K562 (cell line): ENCODE data around the gene TCHP. TPM values are rescaled to one million over a fixed set of nuclear protein-coding genes. Genes with fewer than 3 reads are reported as not detected.

ENCODE experiments used
- DPF2 ChIP-seq: fragments of 450-650 bp; IDR thresholded peaks from 2 replicates; pipeline ENCODE4 v1.6.1; 2016
- ELF4 ChIP-seq: fragments of 450-650 bp; formaldehyde crosslinking; IDR thresholded peaks from 2 replicates; pipeline ENCODE4 v1.4.0; 2022; ENCODE audit warnings: missing genetic modification characterization
- FOXA1 ChIP-seq: fragments of 450-650 bp; IDR thresholded peaks from 2 replicates; pipeline ENCODE4 v1.6.1; 2016; ENCODE audit warnings: mild to moderate bottlenecking, borderline replicate concordance
- KDM1A ChIP-seq, 2 experiments: fragments of 450-650 bp; IDR thresholded peaks; 2 replicates each; pipeline ENCODE4 v1.6.1; 2016; ENCODE audit warnings: mild to moderate bottlenecking in 2 of 2
- L3MBTL2 ChIP-seq: fragments of 450-650 bp; IDR thresholded peaks from 2 replicates; pipeline ENCODE4 v1.6.1; 2016; ENCODE audit warnings: mild to moderate bottlenecking, moderate library complexity
- MIER1 ChIP-seq: fragments of 450-650 bp; IDR thresholded peaks from 2 replicates; pipeline ENCODE4 v1.6.1; 2016; ENCODE audit warnings: antibody characterized with exemption, mild to moderate bottlenecking, low read depth
- NR4A1 ChIP-seq, 2 experiments: fragments of 250-450 bp in 1 of 2; fragments of 450-650 bp in 1 of 2; sonication (Bioruptor Pico) in 1 of 2; IDR thresholded peaks; 2 replicates each; pipeline versions ENCODE4 v1.4.0 to v1.6.1; 2016 to 2020; ENCODE audit warnings: mild to moderate bottlenecking in 2 of 2, missing compliant biosample characterization in 1 of 2, missing genetic modification characterization in 1 of 2, moderate library complexity in 1 of 2
- PCBP1 ChIP-seq: fragments of 200-400 bp; formaldehyde crosslinking; IDR thresholded peaks from 2 replicates; pipeline ENCODE4 v1.6.1; 2018; ENCODE audit warnings: mild to moderate bottlenecking, low read depth, low read length; ENCODE audit not compliant: poor library complexity, severe bottlenecking
- POLR2G ChIP-seq: fragments of 200-400 bp; formaldehyde crosslinking; IDR thresholded peaks from 2 replicates; pipeline ENCODE4 v1.6.1; 2017; ENCODE audit warnings: low read depth, mild to moderate bottlenecking, antibody characterized with exemption, low read length, moderate library complexity
- RBM34 ChIP-seq: fragments of 200-400 bp; formaldehyde crosslinking; IDR thresholded peaks from 2 replicates; pipeline ENCODE4 v1.6.1; 2018; ENCODE audit warnings: low read length, borderline replicate concordance; ENCODE audit not compliant: insufficient read depth
- STAT6 ChIP-seq: sonication (generic); formaldehyde crosslinking; IDR thresholded peaks from 2 replicates; pipeline ENCODE4 v1.8.1; 2023; ENCODE audit warnings: mild to moderate bottlenecking, missing genetic modification reagents
- ZFP30 ChIP-seq: fragments of 250-450 bp; sonication (Bioruptor Pico); IDR thresholded peaks from 2 replicates; pipeline ENCODE4 v1.8.0; 2022; ENCODE audit warnings: moderate library complexity, mild to moderate bottlenecking, inconsistent platforms, borderline replicate concordance
- ZFPM2 ChIP-seq: fragments of 250-450 bp; sonication (Bioruptor Pico); IDR thresholded peaks from 2 replicates; pipeline ENCODE4 v1.5.1; 2022; ENCODE audit warnings: mild to moderate bottlenecking
- ZNF134 ChIP-seq: fragments of 250-450 bp; sonication (Bioruptor Pico); conservative IDR thresholded peaks from 2 replicates; pipeline ENCODE4 v1.4.0; 2020
- ZNF324 ChIP-seq: fragments of 250-450 bp; sonication (Bioruptor Pico); IDR thresholded peaks from 2 replicates; pipeline ENCODE4 v1.4.0; 2020; ENCODE audit warnings: mild to moderate bottlenecking
- polyA plus RNA-seq, 8 experiments: library from polyadenylated mRNA; depleted of rRNA in 4 of 8; stranded (reverse) in 5 of 8; unstranded in 3 of 8; fragments of >200 nt; fragmentation: Nextera tagmentation in 2 of 8; fragmentation: Illumina TruSeq in 1 of 8; extraction: Ambion mirVana in 2 of 8; extraction: Trizol in 1 of 8; gene quantifications; 2 replicates each; pipeline versions ENCODE4 v1.2.1 to v1.2.3, GENCODE V29; 2011 to 2014; ENCODE audit warnings: inconsistent platforms in 1 of 8, missing spikeins in 1 of 8
- total RNA-seq, 7 experiments: library from RNA; depleted of rRNA in 6 of 7; stranded (reverse); fragments of >200 nt in 6 of 7; fragmentation: Illumina TruSeq in 2 of 7; extraction: Trizol in 2 of 7; gene quantifications; 2 replicates each; pipeline versions ENCODE4 v1.2.1 to v1.2.3, GENCODE V29; 2011 to 2021; ENCODE audit warnings: low replicate concordance in 1 of 7
- TF ChIP-seq, protein P1 (sequence below), 2 experiments: IDR thresholded peaks; 2 replicates each; pipeline ENCODE4 v1.6.1; 2011; ENCODE audit warnings: borderline replicate concordance in 1 of 2, control low read depth in 1 of 2, low read depth in 1 of 2, low read length in 1 of 2, mild to moderate bottlenecking in 1 of 2, mixed read lengths in 1 of 2, moderate library complexity in 1 of 2; ENCODE audit not compliant: insufficient read depth in 1 of 2, insufficient read length in 1 of 2, poor library complexity in 1 of 2, severe bottlenecking in 1 of 2; ENCODE audit errors: extremely low read depth in 1 of 2
- TF ChIP-seq, protein P2 (sequence below): IDR thresholded peaks from 2 replicates; pipeline ENCODE4 v1.6.1; 2016; ENCODE audit warnings: missing genetic modification characterization, missing compliant biosample characterization
- TF ChIP-seq, protein P3 (sequence below): fragments of 200-800 bp; sonication (Bioruptor generic); IDR thresholded peaks from 2 replicates; pipeline ENCODE4 v1.6.1; 2017; ENCODE audit warnings: missing genetic modification characterization, missing compliant biosample characterization
- TF ChIP-seq, protein P4 (sequence below): sonication (generic); formaldehyde crosslinking; IDR thresholded peaks from 2 replicates; pipeline ENCODE4 v1.5.0; 2020; ENCODE audit warnings: missing genetic modification reagents

The TCHP gene
- total and polyA plus RNA-seq, 9 of the 15 experiments (the other 6 are each of a cell fraction or from before 2014, with no cell fraction given): 3.4 to 30.4 (median 19.7) TPM

DNA sequence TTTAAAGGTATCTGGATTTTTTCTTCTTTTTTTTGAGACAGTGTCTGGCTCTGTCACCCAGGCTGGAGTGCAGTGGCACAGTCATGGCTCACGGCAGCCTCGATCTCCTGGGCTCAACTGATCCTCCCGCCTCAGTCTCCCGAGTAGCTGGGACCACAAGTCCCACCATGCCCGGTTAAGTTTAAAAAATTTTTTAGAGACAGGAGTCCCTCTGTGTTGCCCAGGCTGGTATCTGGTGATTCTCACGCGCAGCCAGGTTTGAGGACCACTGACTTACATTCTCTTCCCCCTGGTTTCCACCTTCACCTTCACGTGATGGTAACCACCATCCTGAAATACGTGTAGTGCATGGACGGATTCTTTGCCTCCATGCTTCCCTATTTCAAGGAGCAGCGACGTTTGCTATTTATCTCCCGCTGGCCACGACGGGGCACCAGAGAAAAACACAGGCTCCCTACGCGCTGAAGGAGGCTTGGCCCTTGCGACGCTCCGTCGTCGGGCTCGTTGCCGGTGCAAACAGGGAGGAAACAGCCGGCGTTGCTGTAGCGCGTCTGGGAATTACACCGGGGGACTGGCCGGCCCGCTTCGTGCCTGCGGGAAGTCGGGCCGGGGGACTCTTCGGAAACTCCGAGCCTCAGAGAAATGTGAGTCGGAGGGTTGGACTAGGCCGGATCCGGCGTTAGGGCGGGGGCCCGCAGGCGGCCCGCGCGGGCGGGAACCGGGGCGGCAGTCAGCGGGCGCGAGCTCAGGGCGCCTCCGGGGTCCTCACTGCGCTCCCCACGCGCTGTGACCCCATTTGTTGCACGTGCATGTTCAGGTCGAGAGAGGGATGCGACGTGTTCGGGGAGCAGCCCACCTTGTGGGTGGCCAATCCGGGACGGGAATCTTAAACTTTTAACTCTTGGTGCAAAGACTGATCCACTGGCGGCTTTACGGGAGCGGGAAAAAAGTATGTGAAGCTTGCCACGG, at the start of gene TCHP (continued):
- TF ChIP-seq STAT6 (CRISPR knock-in tag): no peak
- TF ChIP-seq POLR2G: peak; percentile 93
- TF ChIP-seq NR4A1 (CRISPR knock-in tag; IDR thresholded peaks at IDR 0.05): no peak
- TF ChIP-seq NR4A1 (tag; IDR thresholded peaks at IDR 0.05): no peak
- TF ChIP-seq KDM1A (IDR thresholded peaks at IDR 0.05): no peak
- TF ChIP-seq, protein P1, sequence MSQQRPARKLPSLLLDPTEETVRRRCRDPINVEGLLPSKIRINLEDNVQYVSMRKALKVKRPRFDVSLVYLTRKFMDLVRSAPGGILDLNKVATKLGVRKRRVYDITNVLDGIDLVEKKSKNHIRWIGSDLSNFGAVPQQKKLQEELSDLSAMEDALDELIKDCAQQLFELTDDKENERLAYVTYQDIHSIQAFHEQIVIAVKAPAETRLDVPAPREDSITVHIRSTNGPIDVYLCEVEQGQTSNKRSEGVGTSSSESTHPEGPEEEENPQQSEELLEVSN (IDR thresholded peaks at IDR 0.05; ENCODE audit: borderline replicate concordance in 1 of 2, extremely low read depth in 1 of 2, insufficient read depth in 1 of 2, insufficient read length in 1 of 2, low read depth in 1 of 2, low read length in 1 of 2, poor library complexity in 1 of 2, severe bottlenecking in 1 of 2): peak; percentile 80 to 94
- TF ChIP-seq ZNF324 (CRISPR knock-in tag): no peak
- TF ChIP-seq L3MBTL2: peak; percentile 91
- TF ChIP-seq FOXA1: no peak
- no peak for TF ChIP-seq ZFPM2 (CRISPR knock-in tag)
- TF ChIP-seq, protein P2, sequence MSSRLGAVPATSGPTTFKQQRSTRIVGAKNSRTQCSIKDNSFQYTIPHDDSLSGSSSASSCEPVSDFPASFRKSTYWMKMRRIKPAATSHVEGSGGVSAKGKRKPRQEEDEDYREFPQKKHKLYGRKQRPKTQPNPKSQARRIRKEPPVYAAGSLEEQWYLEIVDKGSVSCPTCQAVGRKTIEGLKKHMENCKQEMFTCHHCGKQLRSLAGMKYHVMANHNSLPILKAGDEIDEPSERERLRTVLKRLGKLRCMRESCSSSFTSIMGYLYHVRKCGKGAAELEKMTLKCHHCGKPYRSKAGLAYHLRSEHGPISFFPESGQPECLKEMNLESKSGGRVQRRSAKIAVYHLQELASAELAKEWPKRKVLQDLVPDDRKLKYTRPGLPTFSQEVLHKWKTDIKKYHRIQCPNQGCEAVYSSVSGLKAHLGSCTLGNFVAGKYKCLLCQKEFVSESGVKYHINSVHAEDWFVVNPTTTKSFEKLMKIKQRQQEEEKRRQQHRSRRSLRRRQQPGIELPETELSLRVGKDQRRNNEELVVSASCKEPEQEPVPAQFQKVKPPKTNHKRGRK (tag): no peak
- TF ChIP-seq, protein P3, sequence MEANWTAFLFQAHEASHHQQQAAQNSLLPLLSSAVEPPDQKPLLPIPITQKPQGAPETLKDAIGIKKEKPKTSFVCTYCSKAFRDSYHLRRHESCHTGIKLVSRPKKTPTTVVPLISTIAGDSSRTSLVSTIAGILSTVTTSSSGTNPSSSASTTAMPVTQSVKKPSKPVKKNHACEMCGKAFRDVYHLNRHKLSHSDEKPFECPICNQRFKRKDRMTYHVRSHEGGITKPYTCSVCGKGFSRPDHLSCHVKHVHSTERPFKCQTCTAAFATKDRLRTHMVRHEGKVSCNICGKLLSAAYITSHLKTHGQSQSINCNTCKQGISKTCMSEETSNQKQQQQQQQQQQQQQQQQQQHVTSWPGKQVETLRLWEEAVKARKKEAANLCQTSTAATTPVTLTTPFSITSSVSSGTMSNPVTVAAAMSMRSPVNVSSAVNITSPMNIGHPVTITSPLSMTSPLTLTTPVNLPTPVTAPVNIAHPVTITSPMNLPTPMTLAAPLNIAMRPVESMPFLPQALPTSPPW (CRISPR knock-in tag): peak; percentile 63
- TF ChIP-seq RBM34: no peak
- no peak; the same call in 1 of the 2 replicates for TF ChIP-seq DPF2
- TF ChIP-seq, protein P4, sequence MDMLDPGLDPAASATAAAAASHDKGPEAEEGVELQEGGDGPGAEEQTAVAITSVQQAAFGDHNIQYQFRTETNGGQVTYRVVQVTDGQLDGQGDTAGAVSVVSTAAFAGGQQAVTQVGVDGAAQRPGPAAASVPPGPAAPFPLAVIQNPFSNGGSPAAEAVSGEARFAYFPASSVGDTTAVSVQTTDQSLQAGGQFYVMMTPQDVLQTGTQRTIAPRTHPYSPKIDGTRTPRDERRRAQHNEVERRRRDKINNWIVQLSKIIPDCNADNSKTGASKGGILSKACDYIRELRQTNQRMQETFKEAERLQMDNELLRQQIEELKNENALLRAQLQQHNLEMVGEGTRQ (CRISPR knock-in tag): no peak
- no peak for TF ChIP-seq ELF4 (CRISPR knock-in tag)
- TF ChIP-seq ZNF134 (CRISPR knock-in tag): peak; percentile 47; the same call in 1 of the 2 replicates
- TF ChIP-seq MIER1: no peak
- no peak for TF ChIP-seq ZFP30 (CRISPR knock-in tag)
- TF ChIP-seq PCBP1: no peak
